B cell (primary cell): ENCODE results near the gene ZNF366.

Source experiments
- CTCF ChIP-seq: fragments of 200-600 bp; IDR thresholded peaks from one replicate; pipeline ENCODE4 v1.8.0; 2022; ENCODE audit warnings: antibody characterized with exemption, mild to moderate bottlenecking
- EZH2 ChIP-seq: IDR thresholded peaks from 2 replicates; pipeline ENCODE4 v1.6.1; 2012; ENCODE audit warnings: borderline replicate concordance, low read depth, mild to moderate bottlenecking, moderate library complexity, low read length; ENCODE audit not compliant: insufficient read depth, poor library complexity, severe bottlenecking

GRCh38 chr5:72510610-72511181 lies 3.5 kb upstream of the ZNF366 start:
- TF ChIP-seq EZH2 (no peak), CTCF (no peak)
